ENCODE data around the gene FBL. TPM values are rescaled to one million over a fixed set of nuclear protein-coding genes. Genes with fewer than 3 reads are reported as not detected.
"Not testable (repeated sequence)": the region's sequence is repeated elsewhere in the genome, so short reads cannot be mapped to it uniquely, and the experiment has no call there.

The FBL gene
- total RNA-seq: 295 TPM

DNA sequence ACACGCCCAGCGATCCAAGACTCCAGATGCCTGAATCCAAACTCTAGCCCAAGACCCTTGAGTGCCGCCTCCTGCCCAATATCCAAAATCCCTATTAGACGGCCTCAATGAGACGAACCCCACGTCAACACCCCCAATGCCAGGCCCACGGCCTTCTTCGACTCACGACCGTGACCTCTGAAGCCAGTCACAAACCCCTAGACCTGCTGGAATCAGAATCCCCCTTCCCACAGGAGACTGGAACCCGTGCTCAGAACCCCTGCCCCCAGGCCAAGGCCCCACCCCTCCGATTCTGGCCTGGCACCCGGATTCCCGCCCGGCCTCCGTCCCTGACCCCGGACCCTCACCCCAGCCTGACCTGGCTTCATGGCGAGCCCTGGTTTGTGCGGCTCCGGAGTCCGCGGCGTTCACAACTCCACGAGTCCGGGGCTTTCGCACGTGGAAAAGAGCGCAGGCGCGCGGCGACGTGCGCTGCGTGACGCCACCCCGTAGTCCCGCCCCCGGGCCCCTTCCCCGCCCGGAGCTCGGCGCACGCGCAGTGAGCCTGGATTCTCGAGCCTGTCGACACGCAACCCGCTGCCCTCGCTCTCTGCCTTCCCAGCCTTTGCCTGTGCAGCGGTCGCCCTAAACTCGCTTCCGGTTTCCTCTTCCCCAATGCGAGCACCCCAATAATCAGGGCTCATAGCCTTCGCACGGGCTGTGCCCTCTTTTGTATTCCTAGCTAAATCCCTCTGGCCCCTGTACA, at the start of gene FBL:
FBL (minus strand) TSS at position 447 of the 745 bp plus-strand sequence; CDS start at position 368, 79 bp downstream.
- DNase-seq (ENCODE audit: low spot score in 2 of 2) (peak; percentile 94 to 98), FAIRE-seq (no peak)

DNA sequence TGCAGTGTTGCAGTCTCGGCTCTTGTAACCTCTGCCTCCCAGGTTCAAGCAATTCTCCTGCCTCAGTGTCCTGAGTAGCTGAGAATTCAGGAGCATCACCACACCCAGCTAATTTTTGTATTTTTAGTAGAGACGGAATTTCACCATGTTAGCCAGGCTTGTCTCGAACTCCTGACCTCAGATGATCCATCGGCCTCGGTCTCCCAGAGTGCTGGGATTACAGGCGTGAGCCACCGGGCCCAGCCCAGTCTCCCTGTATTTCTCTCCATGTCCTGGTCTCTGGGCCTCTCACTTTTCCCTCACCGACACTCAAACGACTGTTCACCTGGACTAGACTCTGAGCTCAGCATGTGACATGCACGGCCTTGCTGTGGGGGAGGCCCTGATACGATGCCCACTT, 48.9 kb upstream of the FBL start:
- DNase-seq (ENCODE audit: low spot score in 2 of 2); FAIRE-seq: not testable (repeated sequence)

DNA sequence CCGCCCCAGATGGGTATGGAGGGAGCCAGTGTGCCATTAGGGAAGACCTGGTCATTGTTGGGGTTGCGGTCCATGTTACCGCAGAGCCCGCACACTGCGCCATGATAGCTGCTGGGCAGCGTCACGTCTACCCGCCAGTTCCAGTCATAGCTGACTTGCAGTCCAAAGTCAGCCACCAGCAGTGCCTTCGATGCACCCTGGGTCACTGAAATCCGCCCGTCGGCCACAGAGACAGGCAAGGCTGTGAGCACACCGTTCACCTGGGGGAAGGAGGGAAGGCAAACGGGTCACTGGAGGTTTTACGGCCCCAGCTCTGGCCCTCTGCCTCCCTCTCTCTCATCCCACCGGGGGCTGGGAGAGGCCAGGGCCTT, 48.0 kb upstream of the FBL start:
- DNase-seq (ENCODE audit: low spot score in 2 of 2); FAIRE-seq: not testable (repeated sequence)

DNA sequence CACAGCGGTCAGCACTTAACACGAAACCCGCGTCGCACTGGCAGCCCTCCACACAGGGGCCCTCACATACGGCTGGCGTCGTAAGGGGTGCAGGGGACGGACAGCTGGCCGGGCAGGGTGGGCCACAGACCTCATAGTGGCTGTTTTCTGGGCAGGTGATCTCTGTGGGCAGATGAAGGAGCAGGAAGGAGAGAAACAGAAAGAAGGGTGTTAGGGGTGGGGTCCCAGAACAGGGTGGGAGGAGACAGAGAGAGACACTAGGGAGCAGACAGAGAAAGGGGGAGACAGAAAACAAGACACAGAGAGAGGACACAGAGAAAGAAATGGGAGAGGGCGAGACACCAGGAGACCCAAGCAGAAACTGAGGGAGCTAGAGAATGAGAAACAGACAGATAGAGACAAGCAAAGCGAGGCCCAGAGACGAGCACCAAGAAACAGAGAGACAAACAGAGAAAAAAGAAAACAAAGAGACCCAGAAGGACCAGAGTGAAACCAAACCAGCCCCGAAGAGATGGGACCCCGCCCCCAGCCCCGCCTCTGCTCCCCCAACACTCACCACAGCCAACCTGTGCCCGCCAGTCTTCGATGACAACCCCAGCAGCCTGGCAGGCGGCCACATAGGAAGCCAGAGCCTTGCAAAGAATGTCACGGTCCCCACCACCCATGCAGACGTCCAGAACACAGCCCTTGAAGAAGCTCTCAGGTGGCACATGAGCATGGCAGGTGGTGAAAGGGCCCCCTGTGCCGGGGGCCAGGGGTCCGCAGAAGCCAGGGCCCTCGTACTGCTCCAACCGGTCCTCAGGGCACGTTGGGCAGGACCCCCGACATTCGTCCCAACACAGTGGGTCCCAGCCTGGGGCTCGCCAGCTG, 47.4 kb upstream of the FBL start:
- not testable (repeated sequence) for DNase-seq (ENCODE audit: low spot score in 2 of 2); FAIRE-seq

DNA sequence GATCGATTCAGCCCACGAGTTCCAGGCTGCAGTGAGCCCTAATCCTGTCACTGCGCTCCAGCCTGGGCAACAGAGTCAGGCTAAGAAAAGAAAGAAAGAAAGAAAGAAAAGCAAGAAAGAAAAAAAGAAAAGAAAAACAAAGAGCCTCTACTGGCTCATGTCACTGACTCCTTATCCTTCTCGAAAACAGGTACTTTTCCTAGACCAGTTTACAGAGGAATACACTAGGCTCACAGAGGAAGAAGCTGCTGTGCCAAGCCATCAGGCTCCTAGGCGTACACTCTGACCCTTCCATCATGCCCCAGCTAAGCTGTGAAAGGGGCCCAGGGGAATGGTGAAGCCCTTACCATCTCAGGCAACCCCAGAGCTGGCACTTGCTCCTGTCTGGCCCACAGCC, 46.3 kb upstream of the FBL start:
- not testable (repeated sequence) for FAIRE-seq; DNase-seq (ENCODE audit: low spot score in 2 of 2)

DNA sequence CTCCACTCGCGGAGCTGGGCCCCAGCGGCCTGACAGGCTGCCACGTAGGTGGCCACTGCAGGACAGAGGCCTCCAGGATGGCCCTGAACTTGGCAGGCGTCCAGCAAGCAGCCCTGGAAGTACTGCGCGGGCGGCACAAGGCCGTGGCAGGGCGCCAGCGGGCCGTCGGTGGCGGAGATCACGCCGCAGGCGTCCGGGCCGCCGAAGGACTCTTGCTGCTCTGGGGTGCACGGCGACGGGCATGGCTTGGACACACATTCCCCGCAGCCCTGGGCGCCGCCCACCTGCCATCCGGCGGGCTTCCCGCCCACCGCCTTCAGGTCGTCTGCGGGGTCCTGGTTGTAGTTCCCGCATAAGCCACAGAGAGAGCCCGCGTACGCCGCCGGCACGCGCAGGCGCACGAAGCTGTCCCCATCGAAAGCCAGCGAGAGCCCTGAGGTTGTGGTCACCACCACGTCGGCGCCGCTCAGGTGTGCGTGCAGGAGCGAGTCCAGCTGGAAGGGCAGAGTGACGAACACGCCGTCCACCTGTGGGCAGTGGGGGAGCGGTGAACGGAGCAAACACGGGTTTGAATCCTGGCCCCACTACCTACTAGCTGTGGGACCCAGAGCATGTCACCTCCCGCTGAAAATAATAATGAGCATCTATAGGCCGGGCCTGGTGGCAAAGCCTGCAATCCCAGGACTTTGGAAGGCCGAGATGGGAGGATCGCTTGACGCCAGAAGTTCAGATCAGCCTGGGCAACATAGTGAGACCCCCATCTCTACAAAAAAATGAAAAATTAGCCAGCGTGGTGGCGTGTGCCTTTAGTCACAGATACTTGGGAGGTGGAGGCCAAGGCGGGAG, 45.7 kb upstream of the FBL start:
- FAIRE-seq: not testable (repeated sequence)
- DNase-seq (ENCODE audit: low spot score in 2 of 2): peak in 1 of 2 donors; percentile 16

DNA sequence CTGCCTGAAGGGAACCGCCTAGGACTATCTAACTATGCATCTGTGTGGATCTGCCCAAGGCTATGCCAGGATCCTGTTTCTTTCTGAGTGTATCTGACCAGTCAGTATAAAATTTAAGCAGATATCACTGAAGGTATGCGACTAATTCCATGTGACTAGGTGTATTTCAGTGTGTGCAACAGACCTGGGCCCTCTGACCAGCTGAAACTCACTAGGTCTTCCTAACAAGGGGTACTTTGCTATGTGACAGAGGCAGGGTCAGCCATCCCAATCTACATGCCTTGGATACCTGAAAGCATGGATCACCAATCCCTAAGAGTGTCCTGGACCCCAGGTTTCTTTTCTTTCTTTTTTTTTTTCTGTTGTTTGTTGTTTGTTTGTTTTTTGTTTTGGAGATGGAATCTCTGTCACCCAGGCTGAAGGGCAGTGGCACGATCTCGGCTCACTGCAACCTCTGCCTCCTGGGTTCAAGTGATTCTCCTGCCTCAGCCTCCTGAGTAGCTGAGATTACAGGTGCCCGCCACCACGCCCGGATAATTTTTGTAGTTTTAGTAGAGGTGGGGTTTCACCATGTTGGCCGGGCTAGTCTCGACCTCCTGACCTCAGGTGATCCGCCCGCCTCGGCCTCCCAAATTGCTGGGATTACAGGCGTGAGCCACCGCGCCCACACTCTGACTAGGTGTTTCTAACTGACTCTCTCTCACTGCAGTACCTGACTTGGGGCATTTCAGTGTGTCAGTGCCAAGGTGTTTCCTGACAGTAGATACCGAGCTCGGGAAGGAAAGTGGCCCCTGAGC, 44.8 kb upstream of the FBL start:
- no peak for FAIRE-seq
- DNase-seq (ENCODE audit: low spot score in 2 of 2): no peak

DNA sequence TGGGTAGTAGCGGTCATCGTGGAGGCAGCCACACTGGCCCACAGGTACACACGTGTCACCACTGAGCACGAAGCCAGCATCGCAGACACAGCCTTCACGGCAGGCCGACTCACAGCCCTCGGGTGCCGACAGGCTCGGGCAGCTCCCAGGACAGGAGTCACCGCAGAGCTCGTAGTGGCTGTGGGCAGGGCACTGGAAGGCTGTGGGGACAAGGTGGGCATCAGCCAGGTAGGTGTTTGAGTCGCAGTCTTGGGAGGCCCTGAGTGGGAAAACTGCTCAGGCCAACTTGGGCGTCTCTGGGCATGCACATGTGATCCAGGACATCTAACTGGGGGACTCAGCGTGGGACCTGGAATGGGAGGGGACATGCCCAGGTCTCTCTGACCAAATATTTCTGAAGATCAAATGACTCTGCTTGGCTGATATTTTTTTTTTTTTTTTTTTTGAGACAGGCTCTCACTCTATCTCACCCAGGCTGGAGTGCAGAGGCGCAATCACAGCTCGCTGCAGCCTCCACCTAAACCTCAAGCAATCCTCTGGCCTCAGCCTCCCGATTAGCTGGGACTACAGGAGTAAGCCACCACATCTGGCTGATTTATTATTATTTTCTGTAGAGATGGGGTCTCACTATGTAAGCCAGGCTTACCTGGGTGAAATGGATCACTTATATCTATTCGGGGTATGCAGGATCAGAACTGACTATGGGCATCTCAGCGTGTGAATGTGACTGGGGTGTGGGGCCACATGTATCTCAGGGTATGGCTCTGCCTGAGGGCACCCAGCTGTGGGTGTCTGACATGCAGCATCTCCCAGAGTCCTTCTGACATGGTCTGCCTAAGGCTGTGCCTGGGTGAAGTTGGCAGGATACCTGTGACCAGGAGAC, 43.9 kb upstream of the FBL start:
- FAIRE-seq; DNase-seq (ENCODE audit: low spot score in 2 of 2): not testable (repeated sequence)

DNA sequence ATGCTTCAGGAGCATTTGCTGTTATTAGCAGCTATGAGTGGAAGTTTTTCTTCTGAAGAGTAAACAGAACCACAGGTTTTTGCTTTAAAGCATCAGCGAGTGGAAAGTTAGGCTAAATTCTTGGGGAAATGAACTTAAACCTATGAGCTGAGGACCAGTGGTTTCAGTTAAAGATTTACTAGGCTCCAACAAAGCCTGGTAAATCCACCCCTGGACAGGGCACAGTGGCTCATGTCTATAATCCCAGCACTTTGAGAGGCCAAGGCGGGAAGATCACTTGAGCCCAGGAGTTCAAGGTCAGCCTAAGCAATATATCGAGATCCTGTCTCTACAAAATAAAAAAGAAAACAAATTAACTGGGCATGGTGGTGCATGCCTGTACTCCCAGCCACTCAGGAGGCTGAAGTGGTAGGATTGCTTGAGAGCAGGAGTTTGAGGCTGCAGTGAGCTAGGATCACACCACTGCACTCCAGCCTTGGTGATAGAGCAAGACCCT, 41.3 kb upstream of the FBL start:
- FAIRE-seq; DNase-seq (ENCODE audit: low spot score in 2 of 2): not testable (repeated sequence)

DNA sequence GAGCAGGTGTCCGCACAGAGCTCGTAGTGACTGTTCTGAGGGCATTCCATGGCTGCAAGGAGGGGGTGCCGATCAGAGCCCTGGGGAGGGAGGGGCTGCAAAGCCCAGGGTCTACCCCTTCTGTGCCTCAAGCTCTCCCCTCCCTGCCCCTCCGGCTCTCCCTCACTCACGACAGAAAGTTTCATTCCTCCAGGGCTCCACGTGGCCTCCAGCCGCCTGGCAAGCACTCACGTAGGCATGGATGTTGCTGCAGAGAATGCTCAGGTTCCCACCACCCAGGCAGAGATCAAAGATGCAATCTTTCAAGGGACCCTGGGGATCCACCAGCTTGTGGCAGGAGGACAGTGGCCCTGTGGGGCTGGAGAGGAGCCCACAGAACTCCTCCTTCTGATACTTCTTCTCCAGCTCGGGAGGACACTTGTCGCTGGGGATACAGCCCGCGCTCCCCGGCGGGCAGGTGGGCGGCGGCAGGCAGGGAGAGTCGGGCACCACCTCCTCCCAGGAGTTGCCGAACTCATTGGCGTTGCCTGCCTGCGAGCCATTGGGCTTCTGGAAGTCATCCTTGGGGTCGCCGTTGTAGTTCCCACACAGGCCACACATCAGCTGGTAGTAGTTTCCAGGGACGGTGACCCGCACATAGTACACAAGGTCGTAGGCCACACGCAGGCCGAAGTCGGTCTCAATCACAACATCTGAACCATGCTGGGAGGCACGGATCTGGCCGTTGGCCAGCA, 39.8 kb upstream of the FBL start:
- not testable (repeated sequence) for DNase-seq (ENCODE audit: low spot score in 2 of 2); FAIRE-seq

DNA sequence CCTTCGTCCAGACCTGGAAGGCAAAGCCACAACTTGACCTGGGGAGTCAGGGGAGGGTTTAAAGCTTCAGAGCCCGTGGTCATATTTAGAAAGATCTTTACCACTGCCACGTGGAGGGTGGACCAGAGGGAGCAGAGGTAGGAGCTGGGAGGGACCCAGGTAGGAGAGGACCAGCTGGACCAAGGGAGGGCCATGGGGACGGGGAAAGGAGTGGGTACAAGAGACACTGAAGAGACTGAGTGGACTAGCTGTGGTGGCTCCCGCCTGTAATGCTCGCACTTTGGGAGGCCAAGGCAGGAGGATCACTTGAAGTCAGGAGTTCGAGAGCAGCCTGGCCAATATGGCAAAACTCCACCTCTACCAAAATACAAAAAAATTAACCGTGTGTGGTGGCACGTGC, 38.5 kb upstream of the FBL start:
- DNase-seq (ENCODE audit: low spot score in 2 of 2); FAIRE-seq: not testable (repeated sequence)

DNA sequence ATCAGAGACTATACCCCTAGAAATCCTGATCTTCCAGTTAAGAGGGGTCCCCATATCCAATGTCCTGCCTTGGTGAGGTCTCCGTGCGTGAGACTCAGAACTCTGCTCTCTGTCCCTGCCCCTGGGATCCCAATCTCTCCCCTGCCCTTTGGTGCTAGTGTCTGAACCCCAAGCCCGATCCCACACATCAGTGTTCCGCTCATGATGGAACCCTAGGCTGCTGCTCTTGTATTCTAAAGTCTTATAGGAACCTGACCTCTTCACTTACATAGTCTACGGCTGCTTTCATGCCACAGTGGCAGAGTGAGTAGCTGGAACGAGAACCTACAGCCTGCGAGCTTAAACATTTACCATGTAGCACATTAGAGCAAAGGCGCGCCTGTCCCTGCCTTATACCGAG, 36.5 kb upstream of the FBL start:
- not testable (repeated sequence) for DNase-seq (ENCODE audit: low spot score in 2 of 2); FAIRE-seq

DNA sequence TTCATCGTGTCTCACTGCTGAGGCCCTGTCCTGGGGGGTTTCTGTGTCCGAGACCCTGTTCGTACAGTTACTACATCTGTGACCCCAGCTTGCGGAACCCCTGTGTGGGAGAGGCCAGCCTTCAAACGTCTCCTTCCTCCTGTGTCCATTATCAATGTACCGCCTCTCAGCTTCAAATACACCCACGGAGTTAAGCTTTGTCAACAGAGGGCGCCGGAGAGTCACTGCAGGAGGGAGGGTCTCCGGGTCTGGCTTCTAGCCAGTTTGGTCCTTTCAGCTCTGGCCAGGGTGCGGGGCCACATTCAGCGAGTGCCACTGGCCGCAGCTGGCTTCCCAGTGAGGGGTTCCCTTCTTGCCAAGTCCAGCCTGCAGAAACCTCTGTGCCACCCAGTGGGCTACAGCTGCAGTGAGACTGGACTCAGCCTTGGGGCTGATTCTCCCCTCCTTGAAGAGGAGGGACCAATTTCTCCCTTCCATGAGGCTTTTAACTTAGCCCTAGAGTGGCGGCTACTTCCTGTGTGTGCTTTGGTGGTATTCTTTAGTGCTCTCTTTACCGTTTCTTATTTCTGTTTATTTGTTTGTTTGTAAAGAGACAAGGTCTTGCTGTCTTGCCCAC, 35.4 kb upstream of the FBL start:
- not testable (repeated sequence) for DNase-seq (ENCODE audit: low spot score in 2 of 2); FAIRE-seq

DNA sequence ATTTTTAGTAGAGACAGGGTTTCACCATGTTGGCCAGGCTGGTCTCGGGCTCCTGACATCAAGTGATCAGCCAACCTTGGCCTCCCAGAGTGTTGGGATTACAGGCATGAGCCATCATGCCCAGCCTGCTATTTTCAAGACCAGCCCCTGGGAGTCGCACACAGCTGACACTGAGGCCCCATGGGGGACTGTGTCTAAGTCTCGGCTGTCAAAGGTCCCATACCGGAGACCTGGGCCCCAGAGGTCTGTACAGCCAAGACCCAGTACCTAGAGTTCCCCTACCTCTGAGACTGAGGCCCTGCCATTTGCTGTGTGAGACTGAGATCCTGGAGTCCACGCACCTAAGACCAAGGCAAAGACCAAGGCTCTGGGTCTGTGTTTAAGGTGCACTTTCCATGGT, 34.1 kb upstream of the FBL start:
- FAIRE-seq; DNase-seq (ENCODE audit: low spot score in 2 of 2): not testable (repeated sequence)

DNA sequence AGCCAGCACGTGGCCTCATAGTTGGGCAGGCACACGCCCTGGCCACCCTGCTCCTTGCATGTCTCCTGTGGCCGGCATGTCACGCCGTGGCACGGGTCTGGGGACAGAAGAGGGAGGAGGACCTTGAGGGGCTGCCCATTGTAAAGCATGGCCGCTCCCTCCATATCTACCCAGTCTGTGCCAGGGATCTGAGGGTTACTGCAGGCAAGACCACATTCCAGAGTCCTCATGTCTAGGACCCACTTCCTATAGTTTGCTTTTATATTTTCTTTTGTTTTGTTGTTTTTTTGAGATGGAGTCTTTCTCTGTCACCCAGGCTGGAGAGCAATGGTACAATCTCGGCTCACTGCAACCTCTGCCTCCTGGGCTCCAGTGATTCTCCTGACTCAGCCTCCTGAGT, 33.6 kb upstream of the FBL start:
- DNase-seq (ENCODE audit: low spot score in 2 of 2); FAIRE-seq: not testable (repeated sequence)

DNA sequence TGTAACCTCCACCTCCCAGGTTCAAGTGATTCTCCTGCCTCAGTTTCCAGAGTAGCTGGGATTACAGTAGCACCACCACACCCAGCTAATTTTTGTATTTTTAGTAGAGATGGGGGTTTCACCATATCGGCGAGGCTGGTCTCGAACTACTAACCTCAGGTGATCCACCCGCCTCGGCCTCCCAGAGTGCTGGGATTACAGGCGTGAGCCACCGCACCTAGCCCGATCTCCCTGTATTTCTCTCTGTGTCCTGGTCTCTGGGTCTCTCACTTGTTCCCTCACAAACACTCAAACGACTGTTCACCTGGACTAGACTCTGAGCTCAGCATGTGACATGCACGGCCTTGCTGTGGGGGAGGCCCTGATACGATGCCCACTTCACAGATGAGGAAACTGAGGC, 32.7 kb upstream of the FBL start:
- not testable (repeated sequence) for FAIRE-seq; DNase-seq (ENCODE audit: low spot score in 2 of 2)

DNA sequence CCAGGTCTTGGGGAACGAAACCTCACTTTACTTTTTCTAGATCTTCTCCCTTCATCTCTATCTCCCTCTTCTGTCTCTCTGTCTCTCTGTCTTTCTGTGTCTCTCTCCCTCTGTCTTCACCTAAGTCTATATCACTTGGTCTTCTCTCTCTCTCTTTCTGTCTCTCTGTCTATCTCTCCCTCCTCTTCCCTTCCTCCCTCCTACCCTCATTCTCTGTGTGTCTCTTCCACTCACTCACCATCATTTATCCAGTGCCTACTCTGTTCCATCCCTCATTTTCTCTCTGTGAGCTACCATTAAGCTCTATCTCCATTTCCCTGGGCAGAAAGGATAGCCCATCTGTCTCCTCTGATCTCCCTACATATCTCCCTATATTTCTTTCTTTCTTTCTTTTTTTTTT, 32.2 kb upstream of the FBL start:
- no peak for DNase-seq (ENCODE audit: low spot score in 2 of 2)
- FAIRE-seq: no peak
